ENCODE data around the gene AOAH.

Gene AOAH

GRCh38 chr7:36602511-36602910 is 121.8 kb downstream of the AOAH start:
- no peak for DNase-seq (ENCODE audit: low read depth in 2 of 2)

DNA sequence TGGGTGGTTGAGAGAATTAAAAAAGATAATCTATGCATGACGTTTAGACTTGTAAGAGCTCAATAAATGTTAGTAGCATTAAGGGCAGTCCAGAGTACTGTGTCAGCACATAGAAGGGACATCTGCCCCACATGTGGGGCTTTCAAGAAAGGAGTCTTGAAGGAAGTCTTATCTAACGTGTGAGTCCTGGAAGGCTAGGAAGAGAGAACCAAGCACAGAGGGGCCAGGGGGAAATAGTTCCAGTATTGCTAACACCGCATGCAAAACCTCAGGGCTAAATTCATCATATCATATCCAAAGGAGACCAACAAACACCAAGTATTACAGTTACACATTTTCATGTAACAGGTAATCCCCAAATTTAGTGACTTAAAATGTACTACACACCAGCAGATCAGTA is 122.7 kb downstream of the AOAH start:
- no peak for DNase-seq (ENCODE audit: low read depth in 2 of 2)

GRCh38 chr7:36600869-36601530 is 123.3 kb downstream of the AOAH start:
- DNase-seq (ENCODE audit: low read depth in 2 of 2): no peak

DNA sequence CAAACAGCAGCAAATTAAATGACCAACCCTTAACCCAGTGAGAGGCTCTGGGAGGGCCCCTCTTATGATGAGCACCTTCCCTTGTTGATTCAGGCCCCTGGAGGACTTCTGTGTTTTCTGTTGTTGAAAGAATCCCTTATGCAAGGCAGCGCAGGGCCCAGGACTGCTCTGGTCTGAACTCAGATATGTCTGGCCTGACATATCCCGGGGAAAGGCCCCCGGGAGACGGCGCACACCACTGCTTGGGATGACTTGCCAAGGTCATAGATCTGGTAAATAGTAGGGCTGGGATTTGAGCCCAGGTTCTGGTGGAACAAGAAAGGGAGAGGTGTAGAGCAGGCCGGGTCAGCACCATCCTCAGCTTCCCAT is 124.0 kb downstream of the AOAH start:
- DNase-seq (ENCODE audit: low read depth in 2 of 2): no peak

DNA sequence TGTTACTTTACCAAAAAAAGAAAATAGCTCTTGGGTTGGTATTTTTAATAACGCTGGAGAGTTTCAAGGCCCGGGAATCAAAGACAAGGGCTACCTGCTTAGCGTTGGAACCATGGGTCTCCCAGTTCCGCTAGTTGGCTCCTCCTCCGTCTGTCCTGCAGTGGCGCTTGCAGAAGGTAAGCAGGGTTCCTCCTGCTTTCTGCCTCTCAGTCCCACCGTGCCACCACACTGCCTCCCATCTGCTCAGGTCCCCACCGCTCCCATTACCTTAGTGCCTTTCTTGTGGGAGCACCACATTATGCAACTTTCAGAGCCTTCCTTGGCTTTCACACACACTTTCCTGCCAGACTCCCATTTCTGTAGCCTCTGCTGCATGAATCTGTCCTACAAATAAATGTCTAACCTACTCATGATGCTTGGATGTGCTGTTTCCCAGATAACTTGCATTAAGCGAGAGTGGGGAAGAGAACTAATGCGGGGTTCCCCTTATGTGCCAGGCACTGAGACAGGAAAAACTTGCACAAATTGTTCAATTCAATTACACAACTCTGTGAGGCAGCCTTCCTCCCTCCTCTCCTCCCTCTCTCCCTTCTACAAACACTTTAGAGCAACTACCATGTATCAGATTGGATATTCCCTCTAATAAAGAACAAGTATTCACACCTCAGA is 124.5 kb downstream of the AOAH start:
- no peak for DNase-seq (ENCODE audit: low read depth in 2 of 2)

DNA sequence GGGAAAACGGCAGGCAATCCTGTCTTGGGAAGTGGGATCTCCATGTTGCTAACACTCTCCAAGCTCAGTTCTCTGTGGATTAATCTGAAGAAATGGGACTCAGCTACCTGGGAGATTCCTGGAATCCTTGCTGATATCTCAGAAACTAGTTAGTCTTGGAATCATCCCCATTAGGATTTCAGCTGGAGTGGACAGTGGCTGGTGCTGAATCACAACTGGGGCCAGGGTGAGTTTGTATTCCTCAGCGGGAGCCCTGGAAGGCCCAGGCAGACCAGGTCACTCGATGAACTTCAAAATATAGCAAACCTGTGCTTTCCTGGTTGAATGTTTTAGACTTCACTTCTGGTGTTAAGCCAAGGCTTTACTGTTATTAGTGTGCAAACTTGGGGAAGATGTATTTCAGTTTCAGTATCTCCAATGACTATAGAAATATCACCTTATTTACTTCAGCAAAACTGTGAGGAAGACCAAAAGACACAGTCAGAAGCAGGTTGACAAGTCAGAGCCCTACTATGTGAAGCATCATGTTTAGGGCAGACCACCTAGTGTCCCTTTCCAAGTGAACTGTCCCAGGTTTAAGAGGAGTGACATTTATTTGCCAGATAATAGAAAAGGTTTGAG is 126.1 kb downstream of the AOAH start:
- DNase-seq (ENCODE audit: low read depth in 2 of 2): no peak

- DNase-seq (ENCODE audit: low read depth in 2 of 2): no peak
These were observed 127.1 kb downstream of the AOAH start for GRCh38 chr7:36597090-36597773.

- no peak for DNase-seq (ENCODE audit: low read depth in 2 of 2)
These were observed 129.8 kb downstream of the AOAH start for GRCh38 chr7:36594445-36594844.

DNA sequence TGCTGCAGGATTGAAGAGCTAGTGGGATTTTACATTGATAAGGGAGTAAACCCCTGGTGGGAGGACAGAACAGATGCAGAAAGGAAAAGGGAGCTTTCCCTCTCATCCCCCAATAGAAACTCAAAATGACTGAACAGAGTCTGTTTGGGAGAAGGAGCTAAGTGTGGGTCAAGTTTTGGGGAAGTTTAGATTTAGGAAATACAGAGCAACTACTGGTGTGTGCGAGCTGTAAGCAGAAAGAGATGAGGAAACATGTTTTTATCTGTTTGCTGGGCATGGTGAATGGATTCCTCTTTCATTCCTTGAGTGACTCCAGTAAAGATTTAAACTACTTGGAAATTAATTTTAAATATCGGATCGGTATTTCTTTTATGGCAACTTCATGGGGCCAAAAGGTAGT is 132.7 kb downstream of the AOAH start:
- no peak for DNase-seq (ENCODE audit: low read depth in 2 of 2)

DNA sequence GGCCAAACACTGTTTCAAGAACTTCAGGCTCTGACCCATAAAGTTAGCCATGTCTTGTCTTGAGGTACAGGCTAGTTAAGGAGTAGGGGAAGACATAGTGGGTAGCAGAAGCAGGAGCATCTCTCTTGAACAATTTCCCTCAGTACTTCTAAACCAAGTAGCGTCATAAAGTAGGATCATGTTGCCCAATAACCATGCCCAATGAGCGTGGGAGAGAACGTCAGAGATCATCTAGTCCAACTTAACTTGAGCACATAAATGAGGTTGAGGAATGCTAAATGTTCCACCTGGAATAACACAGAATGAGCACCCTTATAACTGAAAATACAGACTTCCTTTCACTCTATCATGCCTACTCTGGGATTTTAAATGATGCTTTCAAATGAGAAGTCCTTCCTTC is 134.9 kb downstream of the AOAH start:
- no peak for DNase-seq (ENCODE audit: low read depth in 2 of 2)

DNA sequence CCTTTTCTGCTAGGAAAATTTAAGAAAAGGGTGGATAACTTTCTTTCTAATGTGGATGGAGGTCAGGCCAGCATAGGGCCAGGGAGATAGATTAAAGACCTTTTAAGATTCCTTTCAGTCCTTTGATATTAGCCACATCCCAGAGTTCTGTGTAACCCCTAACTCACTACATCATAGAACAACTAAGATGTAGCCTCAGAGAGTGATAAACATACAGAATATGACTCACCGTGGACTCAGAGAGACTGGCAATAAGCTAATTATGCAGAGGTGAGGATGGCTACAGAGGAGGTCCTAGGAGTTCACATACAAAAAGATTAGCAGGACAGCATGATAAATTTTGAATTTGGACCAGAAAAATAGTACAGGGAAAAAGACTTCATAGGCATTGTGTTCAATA is 141.0 kb downstream of the AOAH start:
- DNase-seq (ENCODE audit: low read depth in 2 of 2): no peak

GRCh38 chr7:36575832-36576231 is 148.5 kb downstream of the AOAH start:
- DNase-seq (ENCODE audit: low read depth in 2 of 2): no peak

DNA sequence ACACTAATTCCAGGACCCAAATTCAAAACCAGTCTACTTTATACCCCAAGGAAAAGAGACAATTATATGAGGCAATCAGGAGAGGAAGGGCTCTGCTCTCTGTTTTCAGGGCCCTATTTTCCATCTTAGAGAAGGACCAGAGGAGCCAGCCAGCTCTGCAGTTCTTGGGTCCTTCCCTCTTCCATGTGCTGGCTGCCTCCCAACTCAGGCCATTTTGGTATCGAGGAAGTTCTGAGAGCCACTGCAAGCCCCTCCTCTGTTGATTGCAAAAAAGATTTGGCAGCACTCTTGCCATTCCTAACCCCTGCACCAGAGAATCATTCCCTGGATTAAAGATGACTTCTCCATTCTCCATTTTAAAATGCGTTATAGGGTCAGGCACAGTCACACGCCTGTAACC is 151.2 kb downstream of the AOAH start:
- DNase-seq (ENCODE audit: low read depth in 2 of 2): no peak

DNA sequence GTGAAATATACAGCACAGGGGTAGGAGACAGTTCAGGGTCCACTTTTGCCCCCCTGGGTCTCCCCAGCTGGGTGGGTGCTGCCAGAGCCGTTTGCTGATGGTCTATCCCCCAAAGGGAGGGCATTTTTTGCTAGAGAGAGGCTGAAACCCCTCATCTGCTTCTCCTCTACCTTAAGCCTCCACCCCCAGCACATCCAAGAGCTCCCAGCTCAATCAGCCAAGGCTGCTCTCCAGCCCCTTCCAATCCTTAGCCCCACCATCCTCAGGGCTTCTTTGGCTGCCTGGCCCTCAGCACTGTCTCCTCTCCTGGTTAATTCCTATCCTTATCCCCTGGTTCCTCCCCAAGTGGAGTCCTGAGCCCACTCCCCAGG is 153.1 kb downstream of the AOAH start:
- no peak for DNase-seq (ENCODE audit: low read depth in 2 of 2)

GRCh38 chr7:36570528-36571189 is 153.6 kb downstream of the AOAH start:
- DNase-seq (ENCODE audit: low read depth in 2 of 2): no peak

DNA sequence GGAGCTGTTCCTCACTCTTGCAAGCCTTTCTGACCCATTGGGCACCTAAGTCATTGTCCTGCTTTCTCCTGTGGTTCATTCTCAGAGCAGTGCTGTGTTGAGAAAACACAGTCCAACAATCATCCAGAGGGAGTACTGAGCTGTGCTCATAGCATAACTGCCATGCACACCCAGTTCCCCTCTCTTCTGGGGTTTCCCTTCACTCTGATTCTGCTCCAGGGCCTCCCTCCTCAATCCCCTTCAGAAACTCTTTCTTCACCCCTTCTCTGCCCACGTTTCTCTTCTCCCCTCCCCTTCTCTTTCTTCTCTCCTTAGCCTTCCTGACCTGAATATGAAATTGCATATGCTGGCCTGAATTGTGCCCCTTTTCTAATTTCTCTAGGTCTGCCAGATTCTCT is 155.8 kb downstream of the AOAH start:
- DNase-seq (ENCODE audit: low read depth in 2 of 2): no peak

DNA sequence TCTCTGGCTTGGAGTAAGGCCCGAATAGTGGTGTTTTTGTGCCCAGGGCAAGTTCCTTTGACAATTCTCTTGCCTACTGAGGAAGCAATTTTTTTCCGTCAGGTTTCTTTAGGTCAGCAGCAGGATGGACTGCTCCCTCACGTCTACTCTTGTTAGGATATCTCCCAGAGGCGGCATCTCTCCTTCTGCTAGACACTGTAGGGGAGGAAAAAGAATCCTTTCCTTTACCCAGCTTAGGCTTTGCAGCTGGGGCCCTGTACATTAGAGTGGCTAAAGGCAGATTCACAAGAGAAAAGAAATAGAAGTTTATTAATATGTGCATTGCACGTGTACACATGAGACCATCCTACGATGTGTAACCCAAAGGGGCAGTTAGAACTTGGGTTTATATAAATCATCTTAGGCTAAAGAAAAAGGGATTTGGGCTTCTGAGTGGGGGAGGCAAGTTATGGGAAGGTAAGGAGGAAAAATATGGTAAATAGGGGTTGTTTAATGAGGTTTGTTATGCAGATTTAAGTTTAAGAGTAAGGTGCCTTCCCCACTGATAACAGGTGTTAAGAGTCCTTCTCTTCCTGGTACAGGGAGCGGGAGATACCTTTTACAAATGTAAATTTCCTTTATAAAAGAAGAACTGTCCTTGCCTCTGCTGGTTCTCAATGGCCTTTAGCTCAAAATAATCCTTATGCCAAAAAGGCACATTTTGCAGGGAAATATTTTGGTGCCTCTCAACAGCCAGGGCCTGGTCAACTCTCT is 156.4 kb downstream of the AOAH start:
- no peak for DNase-seq (ENCODE audit: low read depth in 2 of 2)

DNA sequence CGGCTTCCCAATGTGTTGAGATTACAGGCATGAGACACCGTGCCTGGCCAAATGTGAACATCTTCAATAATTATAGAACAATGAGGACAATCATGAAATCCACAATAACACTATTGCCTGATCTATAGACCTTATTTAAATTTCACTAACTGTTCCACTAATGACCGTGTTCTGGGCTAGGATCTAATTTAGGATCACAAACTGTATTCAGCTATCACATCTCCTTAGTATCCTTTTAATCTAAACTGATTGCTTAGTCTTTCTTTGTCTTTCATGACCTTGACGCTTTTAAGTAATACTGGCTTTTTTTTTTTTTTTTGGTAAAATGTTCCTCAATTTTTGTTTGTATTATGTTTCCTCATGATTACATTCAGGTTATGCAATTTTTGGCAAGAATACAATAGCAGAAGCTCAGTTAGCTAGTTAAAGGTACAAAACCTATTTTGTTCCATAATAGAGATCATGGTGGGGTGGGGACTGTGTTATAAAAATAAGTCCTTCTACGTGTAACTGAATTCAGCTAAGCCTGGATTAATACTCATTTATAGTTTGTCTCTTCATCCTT is 158.4 kb downstream of the AOAH start:
- no peak for DNase-seq (ENCODE audit: low read depth in 2 of 2)

GRCh38 chr7:36564489-36564888 is 159.8 kb downstream of the AOAH start:
- DNase-seq (ENCODE audit: low read depth in 2 of 2): no peak

DNA sequence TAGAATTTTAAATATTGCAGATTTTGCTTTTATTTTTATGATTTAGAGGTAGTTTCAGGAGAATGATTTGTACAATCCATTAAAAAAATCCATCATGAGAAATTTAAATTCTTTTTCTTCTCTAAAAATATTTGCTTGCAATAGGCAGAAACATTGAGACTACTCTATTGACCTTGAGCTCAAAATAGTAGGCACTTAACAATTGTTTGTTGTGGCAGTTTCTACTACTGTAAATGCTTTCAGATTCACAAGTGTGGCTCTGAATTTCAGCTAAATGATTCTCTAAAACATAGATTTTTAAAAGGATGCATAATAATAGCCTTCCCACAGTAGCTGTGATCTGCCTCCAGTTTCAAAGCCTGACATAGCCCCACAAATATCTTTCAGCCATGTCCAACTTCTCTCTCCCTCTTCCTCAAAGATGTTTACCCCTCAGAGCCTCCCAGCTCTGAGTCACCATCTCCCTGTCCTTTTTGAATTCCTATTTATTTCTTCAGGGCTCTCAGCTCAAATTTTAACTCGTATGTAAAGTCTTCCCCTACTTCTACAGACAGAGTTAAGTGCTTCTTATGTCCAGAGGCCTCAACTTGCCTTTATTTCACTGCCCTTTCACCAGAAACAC is 160.5 kb downstream of the AOAH start:
- no peak for DNase-seq (ENCODE audit: low read depth in 2 of 2)

DNA sequence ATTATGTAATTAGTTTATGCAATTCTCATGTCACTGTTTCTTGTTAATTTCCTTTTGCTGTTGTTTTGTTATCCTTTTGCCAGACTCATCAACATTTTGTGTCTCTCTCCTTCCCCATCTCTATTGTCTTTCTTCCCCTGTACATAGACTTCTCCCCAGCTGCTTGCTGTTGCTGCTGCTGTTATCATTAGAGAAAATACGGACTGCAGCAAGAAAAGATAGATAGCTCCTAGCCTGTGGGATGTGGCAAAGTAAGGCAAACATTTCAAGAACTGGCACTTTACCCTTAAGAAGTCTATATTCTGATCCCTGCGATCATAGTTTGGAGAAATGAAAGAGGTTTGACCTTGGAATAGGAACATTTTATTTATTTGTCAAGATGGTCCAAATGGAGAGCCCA is 162.2 kb downstream of the AOAH start:
- no peak for DNase-seq (ENCODE audit: low read depth in 2 of 2)

Data from stimulated activated CD4-positive, alpha-beta T cell treated with anti-CD3 and anti-CD28 coated beads, Interleukin-12 subunit alpha, Interleukin-12 subunit beta, amount 100 ng/mL, for 24 hours (primary cell).